ENCODE measurements around the gene SLC9A3. TPM values are rescaled to one million over a fixed set of nuclear protein-coding genes. Genes with fewer than 3 reads are reported as not detected.

The SLC9A3 gene
- total RNA-seq, 1 donor from 2014 or later, result 1.1 TPM

GRCh38 chr5:432928-433791, 91.1 kb downstream of the SLC9A3 start:
- H3K4me1 ChIP-seq, result peaks cover 11% of the 10 kb centered on the region
- no peaks in the 10 kb centered on the region for H3K27me3 ChIP-seq (ENCODE audit: low read depth)
- no peaks in the 10 kb centered on the region for H3K9me3 ChIP-seq
- ATAC-seq (peak; percentile 40 to 61), DNase-seq (no peak)
- H3K4me3 ChIP-seq, result no peak overlapping the region
- no peak overlapping the region for H3K27ac ChIP-seq
- no peak for TF ChIP-seq CTCF (IDR thresholded peaks at IDR 0.05)
- intact Hi-C loops (cut with DNase I), result no loop called here
- peaks cover 2% of the 10 kb centered on the region for H3K36me3 ChIP-seq

- DNase-seq (no peak), ATAC-seq (no peak)
- no peak for TF ChIP-seq CTCF (IDR thresholded peaks at IDR 0.05)
- no peak overlapping the region for H3K4me3 ChIP-seq
- H3K9me3 ChIP-seq, result no peaks in the 10 kb centered on the region
- H3K4me1 ChIP-seq, result peaks cover 11% of the 10 kb centered on the region
- H3K36me3 ChIP-seq, result peaks cover 4% of the 10 kb centered on the region
- intact Hi-C loops (cut with DNase I), result no loop called here
- H3K27me3 ChIP-seq (ENCODE audit: low read depth), result no peaks in the 10 kb centered on the region
- no peak overlapping the region for H3K27ac ChIP-seq
Observed at GRCh38 chr5:432201-432927, 91.9 kb downstream of the SLC9A3 start.

DNA sequence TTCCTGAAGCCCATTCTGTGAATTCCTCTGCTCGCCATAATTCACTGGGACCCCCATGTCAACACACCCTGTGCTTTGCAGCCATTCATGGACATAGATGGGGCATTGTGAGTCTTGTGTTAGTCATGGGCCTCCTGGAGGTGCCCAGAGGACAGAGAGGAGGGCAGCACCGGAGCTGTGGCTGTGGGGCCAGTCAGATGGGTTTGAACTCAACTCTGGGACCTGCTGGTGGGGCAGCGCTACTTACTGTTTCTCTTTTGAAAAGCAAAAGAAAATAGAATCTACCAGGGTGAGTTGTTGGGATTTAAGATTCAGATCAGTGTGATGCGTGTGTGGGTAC, 92.6 kb downstream of the SLC9A3 start:
- no peak for ATAC-seq
- Histone ChIP-seq H3K27me3 (ENCODE audit: low read depth) (no peaks in the 10 kb centered on the region), H3K27ac (no peak overlapping the region), H3K36me3 (peaks cover 4% of the 10 kb centered on the region), H3K9me3 (no peaks in the 10 kb centered on the region), H3K4me1 (peaks cover 11% of the 10 kb centered on the region), H3K4me3 (no peak overlapping the region)
- no peak for TF ChIP-seq CTCF (IDR thresholded peaks at IDR 0.05)
- no peak for DNase-seq
- intact Hi-C loops (cut with DNase I), result no loop called here

GRCh38 chr5:431001-431710, 93.1 kb downstream of the SLC9A3 start:
- no peak overlapping the region for H3K27ac ChIP-seq
- peaks cover 11% of the 10 kb centered on the region for H3K4me1 ChIP-seq
- no peak overlapping the region for H3K4me3 ChIP-seq
- H3K36me3 ChIP-seq, result peaks cover 4% of the 10 kb centered on the region
- ATAC-seq, result peak; percentile 39 to 61
- no peak for DNase-seq
- no peaks in the 10 kb centered on the region for H3K27me3 ChIP-seq (ENCODE audit: low read depth)
- TF ChIP-seq CTCF (IDR thresholded peaks at IDR 0.05), result peak; percentile 62
- intact Hi-C loops (cut with DNase I), result no loop called here
- no peaks in the 10 kb centered on the region for H3K9me3 ChIP-seq

- Histone ChIP-seq H3K4me3 (no peak overlapping the region), H3K27ac (peak overlapping the region; percentile 18), H3K36me3 (peaks cover 4% of the 10 kb centered on the region), H3K4me1 (peaks cover 11% of the 10 kb centered on the region), H3K27me3 (ENCODE audit: low read depth) (no peaks in the 10 kb centered on the region), H3K9me3 (no peaks in the 10 kb centered on the region)
- no peak for TF ChIP-seq CTCF (IDR thresholded peaks at IDR 0.05)
- intact Hi-C loops (cut with DNase I), result no loop called here
- ATAC-seq, result no peak
- DNase-seq, result no peak
Observed at GRCh38 chr5:430214-430925, 93.9 kb downstream of the SLC9A3 start.

All from lower lobe of right lung (tissue), 2 donors.